HepG2 (cell line): ENCODE measurements around the gene GALNT5. TPM values are rescaled to one million over a fixed set of nuclear protein-coding genes. Genes with fewer than 3 reads are reported as not detected.

Experiments
- ATAC-seq: fragments of 200-7000 bp; cut with Tn5 transposase; 3 replicates; pipeline ENCODE4 v1.9.1; 2020; ENCODE audit warnings: mild to moderate bottlenecking, moderate library complexity
- BruUV-seq: library from RNA; stranded (reverse); fragments of 400-500 nt; replicated peaks from 2 replicates; lab custom pipeline; 2021; lab: Mats Ljungman, UMichigan
- CTCF ChIA-PET: fragments of 300-600 bp; formaldehyde crosslinking; extraction: SDS; loops from one replicate; lab custom pipeline; 2021; ENCODE audit warnings: low total read pairs, inconsistent platforms, low intra/inter-chr PET ratio; lab: Yijun Ruan, JAX
- POLR2A ChIA-PET: fragments of 350-600 bp; sonication (Branson Sonifier 250); formaldehyde crosslinking; loops from one replicate; lab custom pipeline; 2020; ENCODE audit warnings: antibody characterized with exemption, inconsistent platforms; lab: Yijun Ruan, JAX
- DNase-seq: peaks from one replicate; pipeline ENCODE4 v3.0.0-alpha.2; 2015; ENCODE audit warnings: low spot score
- FAIRE-seq: peaks from 3 replicates; lab custom pipeline; 2011; peaks lifted over from hg19 to GRCh38; lab: Jason Lieb, UNC
- H2AFZ ChIP-seq: one replicate; pipeline ENCODE4 v1.6.1; 2011; ENCODE audit warnings: low read length, inconsistent platforms
- H3K27ac ChIP-seq: fragments of 300-600 bp; 3 replicates; pipeline ENCODE4 v1.8.0; 2011; ENCODE audit warnings: mixed run types, mild to moderate bottlenecking, mixed read lengths, low read length, inconsistent platforms; ENCODE audit not compliant: insufficient read depth; ENCODE audit errors: extremely low read length
- H3K27me3 ChIP-seq, 2 experiments: fragments of 200-600 bp in 1 of 2; 2 replicates in 1 of 2; 3 replicates in 1 of 2; pipeline versions ENCODE4 v1.6.0 to v1.8.0; 2011; ENCODE audit warnings: low read length in 2 of 2, mild to moderate bottlenecking in 2 of 2, moderate library complexity in 2 of 2, inconsistent platforms in 1 of 2; ENCODE audit not compliant: insufficient read depth in 2 of 2, control insufficient read depth in 1 of 2
- H3K36me3 ChIP-seq, 2 experiments: fragments of 200-600 bp in 1 of 2; replicated peaks in 1 of 2; 2 replicates in 1 of 2; 3 replicates in 1 of 2; pipeline versions ENCODE4 v1.5.1 to v1.8.0; 2011; ENCODE audit warnings: low read length in 2 of 2, inconsistent platforms in 1 of 2; ENCODE audit not compliant: insufficient read depth in 2 of 2, control insufficient read depth in 1 of 2
- H3K4me1 ChIP-seq: 2 replicates; pipeline ENCODE4 v1.5.1; 2012; ENCODE audit warnings: low read length, inconsistent platforms; ENCODE audit not compliant: insufficient read depth
- H3K4me2 ChIP-seq: 2 replicates; pipeline ENCODE4 v1.6.0; 2011; ENCODE audit warnings: low read depth, low read length, inconsistent platforms
- H3K4me3 ChIP-seq, 3 experiments: fragments of 200-600 bp in 1 of 3; sonication (generic), shearing (Covaris generic) in 1 of 3; replicated peaks in 1 of 3; 2 replicates each; pipeline ENCODE4 v1.5.1; 2011 to 2016; ENCODE audit warnings: low read length in 3 of 3, inconsistent platforms in 2 of 3, low read depth in 2 of 3, mild to moderate bottlenecking in 2 of 3, control low read depth in 1 of 3, mixed read lengths in 1 of 3; ENCODE audit not compliant: insufficient read depth in 1 of 3
- H3K79me2 ChIP-seq: one replicate; pipeline ENCODE4 v1.6.1; 2011; ENCODE audit warnings: low read length, inconsistent platforms; ENCODE audit not compliant: insufficient read depth
- H3K9ac ChIP-seq: 2 replicates; pipeline ENCODE4 v1.6.0; 2011; ENCODE audit warnings: mild to moderate bottlenecking, low read depth, low read length, inconsistent platforms; ENCODE audit not compliant: insufficient read depth
- H3K9me3 ChIP-seq: 2 replicates; pipeline ENCODE4 v1.5.1; 2012; ENCODE audit warnings: mild to moderate bottlenecking, low read length
- H4K20me1 ChIP-seq: 2 replicates; pipeline ENCODE4 v1.6.0; 2011; ENCODE audit warnings: inconsistent platforms, mild to moderate bottlenecking, low read length, moderate library complexity; ENCODE audit not compliant: insufficient read depth
- BORCS8-MEF2B ChIP-seq: sonication (generic); formaldehyde crosslinking; IDR thresholded peaks from 2 replicates; pipeline ENCODE4 v1.8.0; 2022; ENCODE audit warnings: mild to moderate bottlenecking, missing genetic modification reagents
- DMTF1 ChIP-seq: sonication (generic); formaldehyde crosslinking; IDR thresholded peaks from 2 replicates; pipeline ENCODE4 v1.4.0; 2020; ENCODE audit warnings: mild to moderate bottlenecking, missing genetic modification reagents
- E2F2 ChIP-seq: sonication (generic); formaldehyde crosslinking; IDR thresholded peaks from 2 replicates; pipeline ENCODE4 v1.4.0; 2020; ENCODE audit warnings: missing genetic modification reagents, borderline replicate concordance
- GATAD2A ChIP-seq: IDR thresholded peaks from 2 replicates; pipeline ENCODE4 v1.6.1; 2016
- GTF2F1 ChIP-seq: fragments of 150-350 bp; IDR thresholded peaks from 2 replicates; pipeline ENCODE4 v1.6.1; 2014; ENCODE audit warnings: low read length
- ISL2 ChIP-seq: sonication (generic); formaldehyde crosslinking; IDR thresholded peaks from 2 replicates; pipeline ENCODE4 v1.5.0; 2020; ENCODE audit warnings: missing genetic modification reagents
- KLF11 ChIP-seq: IDR thresholded peaks from 2 replicates; pipeline ENCODE4 v1.6.1; 2016; ENCODE audit warnings: missing compliant biosample characterization
- NCOA1 ChIP-seq: sonication (generic); formaldehyde crosslinking; IDR thresholded peaks from 2 replicates; pipeline ENCODE4 v1.9.0; 2021; ENCODE audit warnings: missing genetic modification reagents
- RORA ChIP-seq: sonication (generic); formaldehyde crosslinking; IDR thresholded peaks from 2 replicates; pipeline ENCODE4 v1.5.0; 2020; ENCODE audit warnings: mild to moderate bottlenecking, missing genetic modification reagents, moderate library complexity
- SP1 ChIP-seq, 2 experiments: fragments of 450-650 bp in 1 of 2; sonication (generic) in 1 of 2; formaldehyde crosslinking in 1 of 2; IDR thresholded peaks; 2 replicates each; pipeline versions ENCODE4 v1.4.0 to v1.6.1; 2016 to 2020; ENCODE audit warnings: missing genetic modification reagents in 1 of 2
- STAG1 ChIP-seq: sonication (generic); formaldehyde crosslinking; IDR thresholded peaks from 2 replicates; pipeline ENCODE4 v1.4.0; 2020; ENCODE audit warnings: missing genetic modification reagents
- ZKSCAN8 ChIP-seq: IDR thresholded peaks from 2 replicates; pipeline ENCODE4 v1.6.1; 2016; ENCODE audit warnings: borderline replicate concordance, missing genetic modification reagents, missing compliant biosample characterization
- ZNF12 ChIP-seq: sonication (generic); formaldehyde crosslinking; IDR thresholded peaks from 2 replicates; pipeline ENCODE4 v1.5.0; 2020; ENCODE audit warnings: missing genetic modification reagents
- ZNF512B ChIP-seq: sonication (generic); formaldehyde crosslinking; IDR thresholded peaks from 2 replicates; pipeline ENCODE4 v1.5.1; 2020; ENCODE audit warnings: missing genetic modification reagents, mild to moderate bottlenecking, borderline replicate concordance
- ZNF878 ChIP-seq: sonication (generic); formaldehyde crosslinking; IDR thresholded peaks from 2 replicates; pipeline ENCODE4 v1.8.1; 2023; ENCODE audit warnings: mild to moderate bottlenecking, missing genetic modification reagents, moderate library complexity
- WGBS: methylation state at CpG from one replicate; pipeline ENCODE4 v1.1.6; 2017; ENCODE audit warnings: low lambda C conversion rate; 5-methylcytosine and 5-hydroxymethylcytosine counted together
- in situ Hi-C: cut with HindIII; loops from 2 replicates; pipeline ENCODE4 v1.10.0; 2017; ENCODE audit warnings: low pct_unique_long_range_greater_than_20kb; ENCODE audit not compliant: extremely low pct_ligation_motif_present
- intact Hi-C: fragments of 100-400 bp; cut with micrococcal nuclease; formaldehyde crosslinking; loops from one replicate; pipeline ENCODE4 v1.10.0; 2022; ENCODE audit not compliant: unreplicated experiment
- polyA plus RNA-seq, 8 experiments: library from polyadenylated mRNA; depleted of rRNA in 3 of 8; stranded (reverse) in 7 of 8; unstranded in 1 of 8; fragments of >200 nt; fragmentation: Illumina TruSeq in 4 of 8; extraction: Trizol in 4 of 8; gene quantifications; 2 replicates each; pipeline versions ENCODE4 v1.2.1 to v1.2.3, GENCODE V29; 2011 to 2016; ENCODE audit warnings: low read depth in 4 of 8, missing spikeins in 1 of 8, mixed read lengths in 1 of 8; ENCODE audit not compliant: insufficient read depth in 1 of 8
- total RNA-seq, 5 experiments: library from RNA; depleted of rRNA; stranded (reverse); fragments of >200 nt; fragmentation: Illumina TruSeq; extraction: Trizol; gene quantifications; 2 replicates each; pipeline ENCODE4 v1.2.3, GENCODE V29; 2016; ENCODE audit warnings: low read depth in 1 of 5

GALNT5 gene
- total and polyA plus RNA-seq, 2 of the 13 experiments (the other 11 are each of a cell fraction or from before 2014, with no cell fraction given), result not detected

GRCh38 chr2:157252529-157252928, 5.0 kb upstream of the GALNT5 start:
- Histone ChIP-seq H3K79me2 (no peaks in the 10 kb centered on the region), H3K4me1 (no peaks in the 10 kb centered on the region), H3K4me3 (no peak overlapping the region), H3K4me2 (no peak overlapping the region), H3K27ac (no peak overlapping the region), H3K36me3 (no peaks in the 10 kb centered on the region), H3K9ac (no peak overlapping the region), H4K20me1 (no peaks in the 10 kb centered on the region), H3K27me3 (no peaks in the 10 kb centered on the region; a peak in 1 of 5 replicates), H3K9me3 (no peaks in the 10 kb centered on the region), H2AFZ (no peak overlapping the region)
- POLR2A ChIA-PET, result no interaction called here
- DNase-seq (no peak), ATAC-seq (no peak), FAIRE-seq (no peak)
- intact Hi-C loops, result no loop called here
- in situ Hi-C loops, result no loop called here
- WGBS, result 18% methylated on average over 4 of the region's 4 CpGs
- BruUV-seq, result no TSS peak
- TF ChIP-seq BORCS8-MEF2B (CRISPR knock-in tag), result no peak
- TF ChIP-seq ZNF878, result no peak
- no peak for TF ChIP-seq RORA (CRISPR knock-in tag)
- TF ChIP-seq ZNF512B (CRISPR knock-in tag), result no peak
- no peak for TF ChIP-seq ISL2 (CRISPR knock-in tag)
- TF ChIP-seq NCOA1 (CRISPR knock-in tag), result no peak
- CTCF ChIA-PET, result no interaction called here

- ChIA-PET POLR2A (no interaction called here), CTCF (no interaction called here)
- Histone ChIP-seq H3K27ac (no peak overlapping the region), H3K4me3 (no peak overlapping the region), H3K79me2 (no peaks in the 10 kb centered on the region), H3K4me1 (no peaks in the 10 kb centered on the region), H3K9ac (no peak overlapping the region), H3K36me3 (no peaks in the 10 kb centered on the region), H4K20me1 (no peaks in the 10 kb centered on the region), H3K9me3 (no peaks in the 10 kb centered on the region), H3K4me2 (no peak overlapping the region), H3K27me3 (no peaks in the 10 kb centered on the region; a peak in 2 of 5 replicates), H2AFZ (no peak overlapping the region)
- DNase-seq (no peak), FAIRE-seq (no peak), ATAC-seq (no peak)
- intact Hi-C loops (no loop called here), in situ Hi-C loops (no loop called here)
- 2% methylated on average over 2 of the region's 2 CpGs for WGBS
- BruUV-seq, result no TSS peak
- TF ChIP-seq GATAD2A (CRISPR knock-in tag), result no peak
- no peak for TF ChIP-seq STAG1 (CRISPR knock-in tag)
- no peak for TF ChIP-seq KLF11 (CRISPR knock-in tag)
- TF ChIP-seq SP1 (IDR thresholded peaks at IDR 0.05), result no peak
- no peak for TF ChIP-seq SP1 (CRISPR knock-in tag; IDR thresholded peaks at IDR 0.05)
- no peak for TF ChIP-seq GTF2F1
- TF ChIP-seq E2F2, result no peak
- no peak for TF ChIP-seq ZNF12 (CRISPR knock-in tag)
- no peak for TF ChIP-seq DMTF1
- TF ChIP-seq ZKSCAN8 (CRISPR knock-in tag), result no peak
Observed at GRCh38 chr2:157254041-157254440, 3.5 kb upstream of the GALNT5 start.
